GM10266 (cell line): Measurements from ENCODE around the gene GABPA.

Source experiments
- DNase-seq: peaks from one replicate; pipeline ENCODE4 v3.0.0; 2012; ENCODE audit errors: extremely low spot score
- TF ChIP-seq, protein P1 (sequence below): IDR thresholded peaks from 2 replicates; pipeline ENCODE4 v1.5.1; 2012; ENCODE audit warnings: mild to moderate bottlenecking, low read depth; ENCODE audit not compliant: control insufficient read depth, insufficient read depth; ENCODE audit errors: missing control alignments

GABPA gene

DNA sequence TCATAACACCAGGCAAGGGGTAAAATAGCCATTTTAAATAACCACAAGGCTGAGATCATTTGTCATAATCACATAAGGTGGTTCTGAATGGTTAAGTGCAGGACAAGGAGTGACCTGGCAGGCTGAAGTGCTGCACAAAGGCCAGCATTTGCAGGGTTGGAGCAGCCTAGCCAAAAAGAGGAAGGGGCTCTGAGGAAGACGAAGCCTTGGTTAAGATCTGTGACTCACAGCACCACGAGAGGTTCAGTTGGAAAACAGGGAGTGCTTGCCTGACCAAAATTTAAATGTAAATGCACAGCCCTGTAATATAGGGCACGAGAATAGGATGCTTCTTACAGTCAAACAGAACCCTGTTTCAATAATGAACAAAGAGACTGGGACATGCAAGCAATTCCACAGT, 12.1 kb upstream of the GABPA start:
- TF ChIP-seq, protein P1, sequence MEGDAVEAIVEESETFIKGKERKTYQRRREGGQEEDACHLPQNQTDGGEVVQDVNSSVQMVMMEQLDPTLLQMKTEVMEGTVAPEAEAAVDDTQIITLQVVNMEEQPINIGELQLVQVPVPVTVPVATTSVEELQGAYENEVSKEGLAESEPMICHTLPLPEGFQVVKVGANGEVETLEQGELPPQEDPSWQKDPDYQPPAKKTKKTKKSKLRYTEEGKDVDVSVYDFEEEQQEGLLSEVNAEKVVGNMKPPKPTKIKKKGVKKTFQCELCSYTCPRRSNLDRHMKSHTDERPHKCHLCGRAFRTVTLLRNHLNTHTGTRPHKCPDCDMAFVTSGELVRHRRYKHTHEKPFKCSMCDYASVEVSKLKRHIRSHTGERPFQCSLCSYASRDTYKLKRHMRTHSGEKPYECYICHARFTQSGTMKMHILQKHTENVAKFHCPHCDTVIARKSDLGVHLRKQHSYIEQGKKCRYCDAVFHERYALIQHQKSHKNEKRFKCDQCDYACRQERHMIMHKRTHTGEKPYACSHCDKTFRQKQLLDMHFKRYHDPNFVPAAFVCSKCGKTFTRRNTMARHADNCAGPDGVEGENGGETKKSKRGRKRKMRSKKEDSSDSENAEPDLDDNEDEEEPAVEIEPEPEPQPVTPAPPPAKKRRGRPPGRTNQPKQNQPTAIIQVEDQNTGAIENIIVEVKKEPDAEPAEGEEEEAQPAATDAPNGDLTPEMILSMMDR = no peak
- DNase-seq = no peak

DNA sequence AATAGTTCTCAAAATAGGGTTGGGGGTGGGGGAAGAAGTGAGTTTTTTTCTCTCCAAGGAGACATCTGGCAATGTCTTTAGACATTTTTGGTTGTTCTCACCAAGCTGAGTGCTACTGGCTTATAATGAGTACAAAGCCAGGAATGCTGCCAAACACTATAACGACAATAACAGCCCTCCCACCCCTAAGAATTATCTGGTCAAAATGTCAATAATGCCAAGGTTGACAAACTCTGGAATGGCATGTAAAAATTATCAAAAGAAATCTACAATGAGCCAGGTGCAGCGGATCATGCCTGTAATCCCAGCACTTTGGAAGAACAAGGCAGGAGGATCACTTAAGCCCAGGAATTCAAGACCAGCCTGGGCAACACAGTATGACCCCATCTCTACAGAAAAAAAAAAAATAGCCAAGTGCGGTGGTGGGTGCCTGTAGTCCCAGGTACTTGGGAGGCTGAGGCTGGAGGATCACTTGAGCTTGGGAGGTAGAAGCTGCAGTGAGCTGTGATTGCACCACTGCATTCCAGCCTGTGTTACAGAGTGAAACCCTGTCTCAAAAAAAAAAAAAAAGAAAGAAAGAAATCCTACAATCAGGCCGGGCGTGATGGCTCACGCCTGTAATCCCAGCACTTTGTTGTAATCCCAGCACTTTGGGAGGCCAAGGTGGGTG, 2.5 kb upstream of the GABPA start:
- DNase-seq = no peak
- TF ChIP-seq, protein P1 = no peak

DNA sequence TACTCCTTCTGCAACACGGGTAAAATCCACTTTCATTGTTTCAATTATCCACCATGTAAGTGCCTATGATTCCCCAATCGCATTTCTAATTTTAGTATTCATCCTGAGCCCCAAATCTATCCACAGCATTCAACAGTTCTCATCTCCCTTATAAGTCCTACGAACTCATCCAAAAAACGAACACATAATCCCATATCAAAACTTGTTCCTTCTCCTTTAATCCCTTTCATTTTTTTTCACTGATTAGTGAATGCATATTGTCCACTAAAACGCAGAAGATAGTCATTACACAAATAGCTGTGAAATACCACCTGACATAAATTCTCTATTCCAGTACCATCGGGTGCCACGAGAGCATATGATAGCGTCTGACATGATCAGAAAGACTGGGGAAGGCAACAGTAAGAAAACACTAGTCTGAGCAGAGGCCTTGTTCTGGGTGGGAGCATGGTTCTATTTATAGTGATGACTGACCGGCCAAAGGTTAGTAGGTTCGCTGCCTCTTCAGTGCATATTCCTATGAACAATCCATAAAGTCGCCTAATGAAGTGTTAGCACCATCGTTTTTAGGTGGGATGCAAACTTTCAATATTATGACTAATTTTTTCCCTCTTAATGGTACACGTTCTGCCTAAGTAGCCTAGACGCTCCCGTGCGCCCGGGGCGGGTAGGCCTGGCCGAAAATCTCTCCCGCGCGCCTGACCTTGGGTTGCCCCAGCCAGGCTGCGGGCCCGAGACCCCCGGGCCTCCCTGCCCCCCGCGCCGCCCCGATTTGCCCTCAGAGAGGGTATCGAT, 716 bp upstream of the GABPA start:
- no peak for DNase-seq
- TF ChIP-seq, protein P1 = no peak

DNA sequence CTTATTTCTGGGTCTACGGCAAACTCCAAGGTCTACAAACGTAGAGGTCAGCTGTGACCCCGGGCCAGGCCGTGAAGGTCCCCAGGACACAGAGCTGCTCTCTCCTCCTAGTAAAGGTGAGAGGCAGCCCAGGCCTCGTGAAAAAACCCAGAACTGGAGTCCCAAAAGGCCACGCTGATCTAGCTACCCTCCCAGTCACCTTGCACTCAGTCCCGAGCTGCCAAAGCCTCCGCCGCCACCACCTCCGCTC, 193 bp upstream of the GABPA start:
- TF ChIP-seq, protein P1 = no peak
- DNase-seq = no peak

DNA sequence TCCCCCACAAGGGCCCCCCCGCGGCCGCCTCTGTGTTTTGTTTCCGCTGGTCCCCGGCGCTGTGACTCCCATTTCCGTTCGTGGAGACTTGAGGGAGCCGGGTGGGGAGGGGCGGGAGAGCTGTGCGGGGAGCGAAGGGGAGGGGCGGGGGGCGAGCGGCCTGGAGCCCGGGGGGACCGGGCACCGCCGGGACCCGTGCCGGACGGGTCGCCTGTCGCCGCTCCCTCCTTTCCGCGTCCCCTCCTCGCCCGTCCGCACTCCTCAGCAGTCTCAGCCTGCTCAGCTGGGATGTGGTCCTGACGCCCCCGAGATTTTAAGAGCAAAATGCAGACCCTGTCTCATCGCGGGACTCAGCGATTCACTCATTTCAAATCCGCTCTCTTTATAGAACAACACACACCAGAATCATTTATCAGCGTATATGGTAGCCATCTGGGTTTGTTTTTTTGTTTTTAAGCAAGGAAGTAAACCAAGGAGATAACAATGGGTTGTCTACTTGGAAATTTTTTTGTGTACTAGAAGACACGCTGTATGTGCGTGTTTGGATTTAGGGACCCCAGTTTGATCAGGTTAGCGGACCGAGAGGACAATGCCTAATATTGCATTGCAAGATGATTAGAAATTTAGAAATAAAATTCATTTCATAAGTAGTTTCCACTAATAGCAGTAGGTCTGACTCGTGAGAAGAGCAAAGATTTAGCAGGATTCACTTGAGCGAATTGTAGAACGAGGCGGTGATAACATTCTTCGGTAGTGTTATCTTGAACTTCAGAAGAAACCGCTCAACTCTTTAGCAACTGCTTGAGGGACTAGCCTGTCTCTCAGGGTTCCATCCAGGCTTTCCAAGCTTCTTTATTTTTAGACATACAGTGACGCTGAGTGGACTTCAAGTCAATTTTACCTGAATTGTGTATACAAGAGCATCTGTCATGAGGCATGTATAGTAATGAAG, 1.1 kb downstream of the GABPA start:
- DNase-seq = peak; percentile 65
- TF ChIP-seq, protein P1 = no peak

DNA sequence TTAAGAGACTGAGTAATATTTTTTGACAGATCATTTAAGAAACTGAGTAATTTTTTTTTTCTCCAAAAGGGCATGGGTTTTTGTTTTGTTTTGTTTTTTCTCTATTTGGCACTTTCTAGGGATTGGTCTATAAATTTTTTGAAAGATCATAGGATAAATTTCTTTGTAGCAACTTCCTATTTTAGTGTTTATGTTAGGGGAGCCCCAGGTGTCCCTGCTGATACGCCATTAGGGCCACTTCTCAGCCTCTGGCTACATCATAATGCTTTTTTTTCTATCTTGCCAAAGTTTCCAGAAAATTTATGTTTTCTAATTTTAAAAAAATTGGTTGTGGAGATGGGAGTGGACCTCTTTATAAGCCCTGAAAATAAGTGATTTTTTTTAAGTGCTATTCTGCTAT, 2.6 kb downstream of the GABPA start:
- DNase-seq = no peak
- TF ChIP-seq, protein P1 = no peak
